ENCODE results near the gene ELOVL1.

Gene ELOVL1

GRCh38 chr1:43359696-43360095 is 8.1 kb downstream of the ELOVL1 start:
- Histone ChIP-seq H3K4ac (ENCODE audit: low read depth in 1 of 2, low read length in 2 of 2) (no peak overlapping the region), H3K27ac (ENCODE audit: low read length, poor library complexity, severe bottlenecking) (no peak overlapping the region), H3K18ac (ENCODE audit: low read depth in 1 of 2, low read length in 2 of 2) (no peak overlapping the region), H3K27me3 (ENCODE audit: control insufficient read depth in 1 of 2, insufficient read depth in 1 of 2, low read length in 2 of 2) (no peaks in the 10 kb centered on the region), H3K4me1 (ENCODE audit: control insufficient read depth, insufficient read depth, low read depth, low read length) (peaks cover 17% of the 10 kb centered on the region), H2BK5ac (ENCODE audit: low read depth, low read length, poor library complexity, severe bottlenecking) (no peak overlapping the region), H3K23ac (ENCODE audit: low read length in 2 of 2) (no peak overlapping the region), H4K8ac (ENCODE audit: low read length) (no peak overlapping the region), H3K14ac (ENCODE audit: low read length in 2 of 2) (no peak overlapping the region), H3K9ac (ENCODE audit: low read length) (peak overlapping the region; percentile 85), H2AK5ac (ENCODE audit: low read length, severe bottlenecking) (no peak overlapping the region), H2BK12ac (ENCODE audit: low read length in 2 of 2) (no peak overlapping the region), H3K4me2 (ENCODE audit: low read length, poor library complexity, severe bottlenecking) (peak overlapping the region; percentile 91), H2BK120ac (ENCODE audit: low read depth, low read length) (no peak overlapping the region), H2BK15ac (ENCODE audit: low read depth, poor library complexity, severe bottlenecking) (no peak overlapping the region), H3K9me3 (ENCODE audit: control insufficient read depth, low read length) (no peaks in the 10 kb centered on the region), H3K79me1 (replicated peaks; ENCODE audit: low read length, poor library complexity, severe bottlenecking) (peaks cover 5% of the 10 kb centered on the region), H3K4me3 (ENCODE audit: insufficient read depth in 1 of 2, low read depth in 1 of 2, low read length in 2 of 2) (peak overlapping the region in 1 of 2 experiments; percentile 78), H2AFZ (ENCODE audit: low read depth, low read length) (no peak overlapping the region), H4K91ac (ENCODE audit: low read length) (no peak overlapping the region), H3K36me3 (ENCODE audit: control insufficient read depth in 1 of 2, insufficient read depth in 2 of 2, low read depth in 1 of 2, low read length in 2 of 2) (peaks cover 34 to 48% of the 10 kb centered on the region in 2 experiments)
- no peak for DNase-seq
- 57% methylated on average over 10 of the region's 11 CpGs for WGBS

GRCh38 chr1:43358746-43359693 is 8.8 kb downstream of the ELOVL1 start, which contains the start of gene CDC20:
Gene CDC20, plus strand, starts transcription at chr1:43358981. Its CDS starts 235 bp downstream, at chr1:43359216.
- Histone ChIP-seq H4K8ac (ENCODE audit: low read length) (peak within 1 kb of the TSS; percentile 47), H2BK5ac (ENCODE audit: low read depth, low read length, poor library complexity, severe bottlenecking) (no peak within 1 kb of the TSS), H3K27ac (ENCODE audit: low read length, poor library complexity, severe bottlenecking) (peak within 1 kb of the TSS; percentile 93), H2BK120ac (ENCODE audit: low read depth, low read length) (no peak within 1 kb of the TSS), H3K4ac (ENCODE audit: low read depth in 1 of 2, low read length in 2 of 2) (peak within 1 kb of the TSS; percentile 1 to 42), H2BK12ac (ENCODE audit: low read length in 2 of 2) (no peak within 1 kb of the TSS), H2BK15ac (ENCODE audit: low read depth, poor library complexity, severe bottlenecking) (peak within 1 kb of the TSS; percentile 8), H3K36me3 (ENCODE audit: control insufficient read depth in 1 of 2, insufficient read depth in 2 of 2, low read depth in 1 of 2, low read length in 2 of 2) (peaks cover 28 to 41% of the 10 kb centered on the region in 2 experiments), H3K14ac (ENCODE audit: low read length in 2 of 2) (no peak within 1 kb of the TSS), H3K79me1 (replicated peaks; ENCODE audit: low read length, poor library complexity, severe bottlenecking) (peaks cover 5% of the 10 kb centered on the region), H3K18ac (ENCODE audit: low read depth in 1 of 2, low read length in 2 of 2) (peak within 1 kb of the TSS; percentile 56 to 64), H3K4me1 (ENCODE audit: control insufficient read depth, insufficient read depth, low read depth, low read length) (peaks cover 17% of the 10 kb centered on the region), H2AK5ac (ENCODE audit: low read length, severe bottlenecking) (no peak within 1 kb of the TSS), H3K4me2 (ENCODE audit: low read length, poor library complexity, severe bottlenecking) (peak within 1 kb of the TSS; percentile 91), H2AFZ (ENCODE audit: low read depth, low read length) (peak within 1 kb of the TSS; percentile 7), H3K9ac (ENCODE audit: low read length) (peak within 1 kb of the TSS; percentile 93), H3K9me3 (ENCODE audit: control insufficient read depth, low read length) (no peaks in the 10 kb centered on the region), H3K4me3 (ENCODE audit: insufficient read depth in 1 of 2, low read depth in 1 of 2, low read length in 2 of 2) (peak within 1 kb of the TSS; percentile 71 to 88), H3K27me3 (ENCODE audit: control insufficient read depth in 1 of 2, insufficient read depth in 1 of 2, low read length in 2 of 2) (no peaks in the 10 kb centered on the region), H3K23ac (ENCODE audit: low read length in 2 of 2) (no peak within 1 kb of the TSS), H4K91ac (ENCODE audit: low read length) (peak within 1 kb of the TSS; percentile 80)
- 1% methylated on average over 58 of the region's 59 CpGs for WGBS
- peak; percentile 97 for DNase-seq

DNA sequence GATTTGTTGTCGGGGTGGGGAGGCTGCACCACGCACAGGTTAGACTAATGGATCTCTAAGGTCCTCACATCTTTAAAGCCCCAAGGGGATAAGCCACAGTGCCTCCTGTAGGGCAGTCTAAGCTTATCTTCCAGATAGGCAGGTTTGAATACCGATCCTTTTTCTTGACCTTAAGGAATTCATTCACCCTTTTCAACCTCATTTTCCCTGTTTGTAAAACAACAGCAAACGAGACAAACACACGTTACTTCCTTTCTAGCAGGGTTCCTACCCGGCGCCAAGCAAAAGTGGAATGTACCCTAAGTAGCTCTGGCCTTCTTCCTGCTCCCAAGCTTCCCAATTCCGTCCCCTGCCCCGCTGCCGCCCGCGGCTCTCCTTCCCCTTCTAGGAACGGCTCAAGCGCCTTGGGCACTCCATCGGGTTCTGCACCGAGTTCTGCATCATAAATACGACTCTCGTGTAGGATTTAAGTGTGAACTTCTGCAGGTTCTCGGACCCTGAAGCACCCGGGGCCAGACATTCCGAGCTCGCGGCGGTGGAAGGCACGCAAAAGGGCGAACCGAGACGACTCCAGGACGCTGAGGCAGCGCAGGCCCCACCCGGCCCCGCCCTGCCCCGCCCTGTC is 9.6 kb downstream of the ELOVL1 start:
- Histone ChIP-seq H2BK5ac (ENCODE audit: low read depth, low read length, poor library complexity, severe bottlenecking) (no peak overlapping the region), H3K27me3 (ENCODE audit: control insufficient read depth in 1 of 2, insufficient read depth in 1 of 2, low read length in 2 of 2) (no peaks in the 10 kb centered on the region), H3K4me1 (ENCODE audit: control insufficient read depth, insufficient read depth, low read depth, low read length) (peaks cover 17% of the 10 kb centered on the region), H3K18ac (ENCODE audit: low read depth in 1 of 2, low read length in 2 of 2) (peak overlapping the region; percentile 56 to 64), H3K9me3 (ENCODE audit: control insufficient read depth, low read length) (no peaks in the 10 kb centered on the region), H4K8ac (ENCODE audit: low read length) (peak overlapping the region; percentile 47), H3K4me2 (ENCODE audit: low read length, poor library complexity, severe bottlenecking) (peak overlapping the region; percentile 82), H2AFZ (ENCODE audit: low read depth, low read length) (peak overlapping the region; percentile 7), H2BK12ac (ENCODE audit: low read length in 2 of 2) (no peak overlapping the region), H3K79me1 (replicated peaks; ENCODE audit: low read length, poor library complexity, severe bottlenecking) (peaks cover 2% of the 10 kb centered on the region), H2AK5ac (ENCODE audit: low read length, severe bottlenecking) (no peak overlapping the region), H3K14ac (ENCODE audit: low read length in 2 of 2) (no peak overlapping the region), H3K4ac (ENCODE audit: low read depth in 1 of 2, low read length in 2 of 2) (peak overlapping the region; percentile 1 to 42), H2BK120ac (ENCODE audit: low read depth, low read length) (no peak overlapping the region), H2BK15ac (ENCODE audit: low read depth, poor library complexity, severe bottlenecking) (peak overlapping the region; percentile 8), H3K27ac (ENCODE audit: low read length, poor library complexity, severe bottlenecking) (peak overlapping the region; percentile 93), H3K36me3 (ENCODE audit: control insufficient read depth in 1 of 2, insufficient read depth in 2 of 2, low read depth in 1 of 2, low read length in 2 of 2) (peaks cover 20 to 33% of the 10 kb centered on the region in 2 experiments), H3K23ac (ENCODE audit: low read length in 2 of 2) (no peak overlapping the region), H3K4me3 (ENCODE audit: insufficient read depth in 1 of 2, low read depth in 1 of 2, low read length in 2 of 2) (peak overlapping the region; percentile 68 to 88), H4K91ac (ENCODE audit: low read length) (peak overlapping the region; percentile 80), H3K9ac (ENCODE audit: low read length) (peak overlapping the region; percentile 93)
- peak; percentile 51 for DNase-seq
- WGBS, result under 1% methylated on average over 33 of the region's 33 CpGs

GRCh38 chr1:43357251-43357650 is 10.6 kb downstream of the ELOVL1 start:
- no peaks in the 10 kb centered on the region for H3K27me3 ChIP-seq (ENCODE audit: control insufficient read depth in 1 of 2, insufficient read depth in 1 of 2, low read length in 2 of 2)
- no peak overlapping the region for H3K23ac ChIP-seq (ENCODE audit: low read length in 2 of 2)
- no peak overlapping the region for H2AK5ac ChIP-seq (ENCODE audit: low read length, severe bottlenecking)
- peaks cover 12 to 24% of the 10 kb centered on the region in 2 experiments for H3K36me3 ChIP-seq (ENCODE audit: control insufficient read depth in 1 of 2, insufficient read depth in 2 of 2, low read depth in 1 of 2, low read length in 2 of 2)
- no peak overlapping the region for H4K91ac ChIP-seq (ENCODE audit: low read length)
- DNase-seq, result peak; percentile 19
- H3K4me2 ChIP-seq (ENCODE audit: low read length, poor library complexity, severe bottlenecking), result no peak overlapping the region
- no peak overlapping the region for H2BK5ac ChIP-seq (ENCODE audit: low read depth, low read length, poor library complexity, severe bottlenecking)
- 80% methylated on average over 4 of the region's 4 CpGs for WGBS
- no peak overlapping the region for H3K4ac ChIP-seq (ENCODE audit: low read depth in 1 of 2, low read length in 2 of 2)
- H3K18ac ChIP-seq (ENCODE audit: low read depth in 1 of 2, low read length in 2 of 2), result no peak overlapping the region
- H3K27ac ChIP-seq (ENCODE audit: low read length, poor library complexity, severe bottlenecking), result no peak overlapping the region
- no peaks in the 10 kb centered on the region for H3K9me3 ChIP-seq (ENCODE audit: control insufficient read depth, low read length)
- H2BK120ac ChIP-seq (ENCODE audit: low read depth, low read length), result no peak overlapping the region
- H2BK15ac ChIP-seq (ENCODE audit: low read depth, poor library complexity, severe bottlenecking), result no peak overlapping the region
- no peaks in the 10 kb centered on the region for H3K79me1 ChIP-seq (replicated peaks; ENCODE audit: low read length, poor library complexity, severe bottlenecking)
- H4K8ac ChIP-seq (ENCODE audit: low read length), result no peak overlapping the region
- no peak overlapping the region for H3K9ac ChIP-seq (ENCODE audit: low read length)
- no peak overlapping the region for H2AFZ ChIP-seq (ENCODE audit: low read depth, low read length)
- H3K4me1 ChIP-seq (ENCODE audit: control insufficient read depth, insufficient read depth, low read depth, low read length), result peaks cover 15% of the 10 kb centered on the region
- H3K14ac ChIP-seq (ENCODE audit: low read length in 2 of 2), result no peak overlapping the region
- H3K4me3 ChIP-seq (ENCODE audit: insufficient read depth in 1 of 2, low read depth in 1 of 2, low read length in 2 of 2), result no peak overlapping the region
- H2BK12ac ChIP-seq (ENCODE audit: low read length in 2 of 2), result no peak overlapping the region

Measured in mesenchymal stem cell (in vitro differentiated cells and primary cell).